Keratinocyte (primary cell): Measurements from ENCODE around the gene MUS81. TPM values are rescaled to one million over a fixed set of nuclear protein-coding genes. Genes with fewer than 3 reads are reported as not detected.

Experiments
- DNase-seq: peaks from one replicate; pipeline ENCODE4 v3.0.0-alpha.2; 2011; ENCODE audit warnings: low read depth, missing footprints, low spot score
- FAIRE-seq: peaks from 2 replicates; lab custom pipeline; 2011; peaks lifted over from hg19 to GRCh38; lab: Jason Lieb, UNC
- H2AFZ ChIP-seq: 2 replicates; pipeline ENCODE4 v1.6.0; 2012; ENCODE audit warnings: low read length, control low read depth, inconsistent platforms; ENCODE audit not compliant: control insufficient read depth
- H3K27ac ChIP-seq: 2 replicates; pipeline ENCODE4 v1.5.1; 2011; ENCODE audit warnings: low read length; ENCODE audit not compliant: control insufficient read depth, insufficient read depth
- H3K27me3 ChIP-seq: 3 replicates; pipeline ENCODE4 v1.6.0; 2011; ENCODE audit warnings: low read length; ENCODE audit not compliant: control insufficient read depth, insufficient read depth; ENCODE audit errors: extremely low read depth
- H3K36me3 ChIP-seq, 2 experiments: 2 replicates in 1 of 2; 3 replicates in 1 of 2; pipeline ENCODE4 v1.5.1; 2011; ENCODE audit warnings: low read length in 2 of 2, mild to moderate bottlenecking in 1 of 2; ENCODE audit not compliant: control insufficient read depth in 2 of 2, insufficient read depth in 2 of 2; ENCODE audit errors: extremely low read depth in 1 of 2
- H3K4me1 ChIP-seq: 3 replicates; pipeline ENCODE4 v1.5.1; 2011; ENCODE audit warnings: low read length; ENCODE audit not compliant: control insufficient read depth, insufficient read depth; ENCODE audit errors: extremely low read depth
- H3K4me2 ChIP-seq: 3 replicates; pipeline ENCODE4 v1.6.0; 2011; ENCODE audit warnings: low read depth, low read length; ENCODE audit not compliant: control insufficient read depth, insufficient read depth; ENCODE audit errors: extremely low read depth
- H3K4me3 ChIP-seq, 3 experiments: fragments of 200-600 bp in 1 of 3; sonication (generic) in 1 of 3; 2 replicates in 2 of 3; 3 replicates in 1 of 3; pipeline ENCODE4 v1.5.1; 2011 to 2016; ENCODE audit warnings: low read length in 3 of 3, mild to moderate bottlenecking in 3 of 3, control low read depth in 2 of 3, inconsistent platforms in 1 of 3, low read depth in 1 of 3, mixed read lengths in 1 of 3, mixed run types in 1 of 3, moderate library complexity in 1 of 3; ENCODE audit not compliant: control insufficient read depth in 2 of 3, insufficient read depth in 2 of 3; ENCODE audit errors: extremely low read depth in 1 of 3
- H3K79me2 ChIP-seq: 2 replicates; pipeline ENCODE4 v1.6.0; 2012; ENCODE audit warnings: low read length; ENCODE audit not compliant: control insufficient read depth, insufficient read depth
- H3K9ac ChIP-seq: 3 replicates; pipeline ENCODE4 v1.6.0; 2011; ENCODE audit warnings: low read length; ENCODE audit not compliant: control insufficient read depth, insufficient read depth; ENCODE audit errors: extremely low read depth
- H3K9me1 ChIP-seq: 3 replicates; pipeline ENCODE4 v1.6.0; 2011; ENCODE audit warnings: low read length; ENCODE audit not compliant: control insufficient read depth, insufficient read depth; ENCODE audit errors: extremely low read depth
- H3K9me3 ChIP-seq: 2 replicates; pipeline ENCODE4 v1.5.1; 2012; ENCODE audit warnings: low read depth, low read length; ENCODE audit not compliant: control insufficient read depth
- H4K20me1 ChIP-seq: 3 replicates; pipeline ENCODE4 v1.6.0; 2011; ENCODE audit warnings: low read length; ENCODE audit not compliant: control insufficient read depth, insufficient read depth; ENCODE audit errors: extremely low read depth
- EZH2 ChIP-seq: IDR thresholded peaks from one replicate; pipeline ENCODE4 v1.6.1; 2012; ENCODE audit warnings: inconsistent platforms, mild to moderate bottlenecking, low read length, moderate library complexity
- dilution Hi-C: fragments of 300-500 bp; cut with MboI; formaldehyde crosslinking; loops from one replicate; pipeline ENCODE4 v1.7.0; 2020; ENCODE audit warnings: low sequenced_read_pairs; ENCODE audit not compliant: extremely low pct_ligation_motif_present
- polyA plus RNA-seq, 5 experiments: library from polyadenylated mRNA; depleted of rRNA in 3 of 5; stranded (reverse) in 3 of 5; stranded (forward) in 1 of 5; unstranded in 1 of 5; fragments of >200 nt; gene quantifications; 1 replicate in 1 of 5; 2 replicates in 3 of 5; 3 replicates in 1 of 5; pipeline versions ENCODE4 v1.2.1 to v1.2.3, GENCODE V29; 2011 to 2012; ENCODE audit warnings: missing spikeins in 2 of 5, low read depth in 1 of 5, low replicate concordance in 1 of 5
- TF ChIP-seq, protein P1 (sequence below), 3 experiments: IDR thresholded peaks in 1 of 3; conservative IDR thresholded peaks in 1 of 3; optimal IDR thresholded peaks in 1 of 3; 2 replicates in 2 of 3; 3 replicates in 1 of 3; pipeline versions ENCODE3 to v1.5.1; 2011; ENCODE audit warnings: low read length in 3 of 3, mild to moderate bottlenecking in 3 of 3, moderate library complexity in 2 of 3, control low read depth in 1 of 3, inconsistent platforms in 1 of 3; ENCODE audit not compliant: insufficient read depth in 2 of 3; ENCODE audit errors: extremely low read depth in 1 of 3

Gene MUS81
- polyA plus RNA-seq, 1 donor (not counting 4 experiments of a cell fraction or from before 2014, with no cell fraction given) = 28.0 TPM

DNA sequence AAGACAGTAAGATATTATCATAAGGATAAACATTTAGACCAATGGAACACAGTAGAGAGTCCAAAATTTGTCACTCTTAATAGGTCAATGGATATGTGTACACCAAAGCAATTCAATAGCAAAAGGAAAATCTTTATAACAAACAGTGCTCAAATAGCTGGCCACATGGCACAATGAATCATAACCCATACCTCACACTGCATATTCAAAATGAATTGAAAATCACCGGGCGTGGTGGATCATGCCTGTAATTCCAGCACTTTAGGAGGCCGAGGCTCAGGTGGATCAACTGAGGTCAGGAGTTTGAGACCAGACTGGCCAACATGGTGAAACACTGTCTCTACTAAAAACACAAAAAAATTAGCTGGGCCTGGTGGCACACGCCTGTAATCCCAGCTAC lies 18.1 kb upstream of the MUS81 start:
- no peaks in the 10 kb centered on the region for H4K20me1 ChIP-seq
- no peaks in the 10 kb centered on the region for H3K79me2 ChIP-seq
- FAIRE-seq (no peak), DNase-seq (no peak)
- H3K9me3 ChIP-seq = no peaks in the 10 kb centered on the region
- no peaks in the 10 kb centered on the region for H3K27me3 ChIP-seq
- TF ChIP-seq EZH2 = no peak
- TF ChIP-seq, protein P1, sequence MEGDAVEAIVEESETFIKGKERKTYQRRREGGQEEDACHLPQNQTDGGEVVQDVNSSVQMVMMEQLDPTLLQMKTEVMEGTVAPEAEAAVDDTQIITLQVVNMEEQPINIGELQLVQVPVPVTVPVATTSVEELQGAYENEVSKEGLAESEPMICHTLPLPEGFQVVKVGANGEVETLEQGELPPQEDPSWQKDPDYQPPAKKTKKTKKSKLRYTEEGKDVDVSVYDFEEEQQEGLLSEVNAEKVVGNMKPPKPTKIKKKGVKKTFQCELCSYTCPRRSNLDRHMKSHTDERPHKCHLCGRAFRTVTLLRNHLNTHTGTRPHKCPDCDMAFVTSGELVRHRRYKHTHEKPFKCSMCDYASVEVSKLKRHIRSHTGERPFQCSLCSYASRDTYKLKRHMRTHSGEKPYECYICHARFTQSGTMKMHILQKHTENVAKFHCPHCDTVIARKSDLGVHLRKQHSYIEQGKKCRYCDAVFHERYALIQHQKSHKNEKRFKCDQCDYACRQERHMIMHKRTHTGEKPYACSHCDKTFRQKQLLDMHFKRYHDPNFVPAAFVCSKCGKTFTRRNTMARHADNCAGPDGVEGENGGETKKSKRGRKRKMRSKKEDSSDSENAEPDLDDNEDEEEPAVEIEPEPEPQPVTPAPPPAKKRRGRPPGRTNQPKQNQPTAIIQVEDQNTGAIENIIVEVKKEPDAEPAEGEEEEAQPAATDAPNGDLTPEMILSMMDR (optimal IDR thresholded peaks at IDR 0.05 in 1 of 3, IDR thresholded peaks at IDR 0.05 in 1 of 3, conservative IDR thresholded peaks at IDR 0.05 in 1 of 3; ENCODE audit: extremely low read depth in 1 of 3, insufficient read depth in 2 of 3, low read length in 3 of 3) = no peak
- H2AFZ ChIP-seq = no peak overlapping the region
- H3K27ac ChIP-seq = no peak overlapping the region
- H3K4me2 ChIP-seq = no peak overlapping the region
- no peak overlapping the region for H3K9ac ChIP-seq
- H3K4me3 ChIP-seq = no peak overlapping the region
- dilution Hi-C loops = no loop called here
- H3K36me3 ChIP-seq = no peaks in the 10 kb centered on the region
- H3K9me1 ChIP-seq = no peaks in the 10 kb centered on the region
- H3K4me1 ChIP-seq = peaks cover 4% of the 10 kb centered on the region

DNA sequence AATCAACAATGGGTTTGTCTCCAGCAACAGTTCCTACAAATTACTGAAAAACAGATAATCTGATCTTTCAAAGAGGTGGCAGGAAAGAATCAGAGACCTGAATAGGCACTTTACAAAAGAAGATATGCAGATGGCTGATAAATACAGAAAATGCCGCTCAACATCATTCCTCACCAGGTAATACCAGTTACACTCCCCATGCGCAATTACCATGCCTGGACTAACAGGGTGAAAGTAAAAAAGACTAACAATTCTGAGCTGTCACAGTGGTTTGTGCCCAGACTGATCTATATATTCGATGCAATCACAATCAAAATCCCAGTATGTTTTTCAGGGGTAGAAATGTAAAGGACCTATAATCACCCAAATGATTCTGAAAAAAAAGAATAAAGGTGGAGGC lies 16.4 kb upstream of the MUS81 start:
- Histone ChIP-seq H3K27ac (no peak overlapping the region), H3K36me3 (no peaks in the 10 kb centered on the region), H3K79me2 (no peaks in the 10 kb centered on the region), H3K27me3 (no peaks in the 10 kb centered on the region), H2AFZ (no peak overlapping the region), H3K9ac (no peak overlapping the region), H4K20me1 (no peaks in the 10 kb centered on the region), H3K4me2 (no peak overlapping the region), H3K4me3 (no peak overlapping the region), H3K9me1 (no peaks in the 10 kb centered on the region), H3K4me1 (peaks cover 4% of the 10 kb centered on the region), H3K9me3 (no peaks in the 10 kb centered on the region)
- TF ChIP-seq, protein P1 (optimal IDR thresholded peaks at IDR 0.05 in 1 of 3, IDR thresholded peaks at IDR 0.05 in 1 of 3, conservative IDR thresholded peaks at IDR 0.05 in 1 of 3; ENCODE audit: extremely low read depth in 1 of 3, insufficient read depth in 2 of 3, low read length in 3 of 3) = no peak
- TF ChIP-seq EZH2 = no peak
- FAIRE-seq (no peak), DNase-seq (no peak)
- dilution Hi-C loops = no loop called here
